Activated CD4-positive, alpha-beta T cell treated with anti-CD3 and anti-CD28 coated beads, Interleukin-10, Interleukin-2, amounts not matched to agents 100 ng/mL and 50 ng/mL, durations not matched to agents 16 hours and 8 hours (primary cell): ENCODE results near the gene STXBP5.

Experiments used
- DNase-seq: peaks from one replicate; pipeline ENCODE4 v3.0.0-alpha.2; 2020

The STXBP5 gene

DNA sequence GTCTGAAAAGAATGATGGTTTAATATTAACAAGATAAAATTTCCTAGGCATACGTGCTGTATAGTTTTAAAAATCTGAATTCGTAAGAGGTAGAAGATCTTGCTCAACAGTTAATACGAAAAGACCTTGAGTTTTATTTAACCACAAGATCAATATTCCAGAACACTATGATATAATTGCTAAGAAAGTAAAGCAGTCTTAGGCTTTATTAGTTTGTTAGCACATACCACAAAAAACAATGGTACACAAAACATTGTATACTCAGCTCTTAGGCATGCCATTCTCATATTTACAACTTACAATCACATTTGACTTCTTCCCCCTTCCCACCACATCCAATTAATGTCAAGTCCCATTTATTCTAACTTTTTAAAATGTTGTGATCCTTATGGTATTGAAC, 24.4 kb upstream of the STXBP5 start:
- no peak for DNase-seq

GRCh38 chr6:147180926-147181325, 23.3 kb upstream of the STXBP5 start:
- no peak for DNase-seq

DNA sequence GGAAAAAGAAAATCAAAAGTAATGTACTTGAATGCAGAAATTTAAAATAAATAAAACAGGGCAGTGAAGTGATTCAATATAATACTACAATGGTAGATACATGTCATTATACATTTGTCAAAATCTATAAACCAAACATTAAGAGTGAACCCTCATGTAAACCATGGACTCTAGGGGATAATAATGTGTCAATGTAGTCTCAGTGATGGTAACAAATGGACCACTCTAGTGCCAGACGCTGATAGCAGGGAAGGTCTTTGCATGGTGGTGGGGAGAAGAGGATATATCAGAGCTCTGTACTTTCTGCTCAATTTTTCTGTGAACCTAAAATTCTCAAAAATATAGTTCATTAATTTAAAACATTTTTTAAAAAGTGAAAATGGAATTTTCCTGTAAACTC, 19.8 kb upstream of the STXBP5 start:
- no peak for DNase-seq

DNA sequence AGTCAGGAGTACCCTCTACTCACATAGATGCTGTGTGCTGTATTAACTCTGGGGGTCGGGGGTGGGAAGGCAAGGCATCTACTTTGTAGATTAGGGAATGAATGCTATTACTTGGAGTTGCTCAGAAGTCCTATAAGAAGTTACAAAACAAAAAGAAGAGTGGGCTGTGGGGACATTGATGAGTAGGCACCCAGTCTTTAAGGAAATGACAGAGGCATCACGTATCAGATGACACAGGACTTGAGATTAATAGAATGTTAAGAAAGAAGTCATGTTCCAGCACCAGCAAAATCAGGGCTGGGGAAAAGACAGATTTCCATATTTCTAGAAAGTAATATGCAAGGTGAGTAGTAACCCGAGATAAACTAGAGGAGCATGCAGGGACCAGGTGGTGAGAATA, 19.0 kb upstream of the STXBP5 start:
- no peak for DNase-seq

- no peak for DNase-seq
Measured at GRCh38 chr6:147190556-147190955, 13.7 kb upstream of the STXBP5 start.

DNA sequence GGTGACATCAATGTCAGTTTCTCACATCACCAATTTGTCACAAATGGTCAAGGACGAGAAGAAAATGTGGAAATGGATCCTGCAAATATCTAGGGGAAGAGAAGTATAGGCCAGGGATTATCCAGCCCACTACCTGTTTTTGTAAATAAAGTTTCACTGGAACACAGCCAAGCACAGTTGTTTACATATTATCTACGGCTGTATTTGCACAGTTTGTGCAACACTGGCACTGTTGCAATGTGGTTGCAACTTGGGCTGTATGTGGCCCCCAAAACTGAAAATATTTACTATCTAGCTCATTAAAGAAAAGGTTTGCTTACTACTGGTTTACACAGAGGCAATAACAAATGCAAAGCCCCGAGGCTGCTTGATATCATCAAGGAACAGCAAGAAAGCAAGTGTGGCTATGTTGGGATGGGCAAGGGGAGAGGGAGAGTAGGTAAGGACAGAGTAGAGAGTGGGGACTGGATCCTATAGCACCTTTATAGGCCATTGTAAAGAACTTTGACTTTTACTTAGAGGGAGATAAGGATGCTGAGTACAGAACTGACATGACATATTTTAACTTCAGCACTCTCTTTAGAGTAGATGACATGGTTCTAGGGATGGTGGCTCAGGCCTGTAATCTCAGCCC, 11.8 kb upstream of the STXBP5 start:
- DNase-seq, result no peak

- peak; percentile 51 for DNase-seq
Measured at GRCh38 chr6:147194652-147195411, 9.4 kb upstream of the STXBP5 start.

GRCh38 chr6:147195510-147195909, 8.7 kb upstream of the STXBP5 start:
- DNase-seq, result peak; percentile 22

DNA sequence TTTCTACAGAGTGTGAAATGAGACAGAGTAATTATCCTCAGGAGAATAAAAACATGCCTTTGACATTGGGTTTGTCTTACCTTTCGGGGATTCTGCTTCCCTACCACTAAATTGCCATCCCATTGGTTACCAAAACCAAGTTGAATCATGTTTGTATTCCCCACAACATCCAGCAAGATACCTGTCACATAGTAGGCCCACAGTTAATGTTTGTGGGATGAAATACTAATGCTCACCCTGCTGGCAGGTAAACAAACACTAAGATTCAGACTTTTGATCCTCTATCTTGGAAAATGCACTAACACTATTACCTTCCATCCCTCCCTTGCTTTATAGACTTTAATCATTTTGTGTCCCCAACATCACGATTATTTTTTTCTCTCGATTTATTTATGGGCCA, 8.2 kb upstream of the STXBP5 start:
- no peak for DNase-seq

GRCh38 chr6:147200711-147201110, 3.5 kb upstream of the STXBP5 start:
- DNase-seq, result no peak

DNA sequence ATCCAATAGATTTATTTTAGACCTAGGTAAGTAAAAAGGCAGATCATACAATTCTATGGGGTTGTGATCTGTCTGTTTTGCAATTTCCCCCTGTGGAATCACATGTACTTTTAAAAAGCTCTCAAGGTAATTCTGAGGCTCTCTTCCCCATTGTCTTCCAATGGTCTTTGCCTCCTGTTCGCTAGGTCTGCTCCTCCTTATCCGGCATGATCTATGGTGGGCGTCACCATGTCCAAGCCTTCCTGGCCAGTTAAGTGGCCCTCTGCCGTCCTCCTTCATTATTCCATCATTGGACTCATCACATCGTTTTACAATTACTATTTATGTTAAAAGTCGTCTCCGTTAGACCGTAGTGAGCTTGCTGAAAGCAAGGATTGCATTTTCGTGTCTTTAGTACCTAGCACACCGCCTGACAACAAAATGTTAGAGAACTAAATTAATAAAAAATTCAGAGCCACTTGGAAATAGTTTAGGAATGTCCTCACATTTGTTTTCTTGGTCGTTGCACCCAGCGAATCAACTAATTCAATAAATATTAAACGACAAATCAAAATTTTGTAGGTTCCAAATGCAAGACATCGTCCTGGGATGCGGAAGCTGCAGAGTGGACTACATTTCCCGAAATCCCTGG, 2.2 kb upstream of the STXBP5 start:
- peak; percentile 47 for DNase-seq

DNA sequence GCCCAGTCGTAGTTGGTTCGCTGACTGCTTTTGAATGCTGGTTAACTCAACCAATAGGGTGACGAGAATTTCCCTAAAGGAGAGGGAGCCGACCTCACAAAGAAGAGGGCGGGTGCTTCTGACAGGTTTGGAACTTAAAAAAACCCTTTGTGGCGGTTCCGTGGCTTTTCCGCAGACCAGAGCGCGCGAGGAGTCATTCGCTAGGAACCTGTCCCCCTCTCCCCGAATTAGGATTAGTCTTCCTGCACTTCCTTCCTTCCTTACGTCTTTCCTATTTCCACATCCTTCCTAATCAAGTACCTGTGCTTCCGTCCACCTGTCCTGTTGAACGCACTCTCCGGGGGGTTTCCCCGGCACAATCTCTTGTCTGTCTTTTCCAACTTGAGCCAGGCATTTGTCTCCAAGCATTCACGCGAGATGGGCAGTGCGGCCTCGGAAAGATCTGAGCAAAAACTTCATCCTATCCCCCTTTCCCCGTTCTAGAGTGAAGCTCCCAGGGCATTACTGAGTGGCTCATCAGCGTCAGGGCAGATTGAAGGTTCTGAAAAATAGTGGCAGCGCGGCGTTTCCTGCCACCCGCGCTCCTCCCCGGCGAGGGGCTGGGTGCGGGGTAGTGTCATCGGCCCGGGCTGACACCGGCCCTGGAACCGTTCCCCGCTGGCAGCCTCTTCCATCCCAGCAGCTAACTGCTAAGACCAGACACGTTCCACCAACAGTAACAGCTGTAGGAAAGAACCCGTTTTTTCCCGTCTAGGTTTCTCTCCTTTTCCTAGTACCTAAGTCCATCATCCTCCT, 1.5 kb upstream of the STXBP5 start:
- peak; percentile 95 for DNase-seq

GRCh38 chr6:147203311-147204059, 732 bp upstream of the STXBP5 start:
- peak; percentile 76 for DNase-seq

DNA sequence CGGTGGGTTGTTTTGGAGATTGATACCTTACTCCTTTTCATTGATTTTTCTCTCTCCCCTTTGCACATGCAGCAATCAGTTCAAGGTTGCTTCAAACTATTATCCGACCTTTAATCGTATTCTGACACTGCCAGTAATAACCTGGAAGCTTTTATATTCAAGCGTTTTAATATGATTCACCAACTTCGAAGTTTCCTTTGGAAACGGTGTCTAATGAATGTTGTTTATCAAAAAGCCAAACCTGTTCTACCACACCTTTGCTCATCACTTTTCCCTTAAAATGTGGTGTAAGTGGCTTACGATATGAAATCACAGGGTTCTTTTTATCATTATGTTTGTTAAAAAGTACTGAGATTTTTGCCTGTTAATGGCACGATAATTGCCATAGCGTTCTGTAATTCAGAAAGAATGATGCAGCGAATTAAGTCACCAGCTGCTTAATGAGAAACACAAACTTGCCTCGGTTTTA, 660 bp downstream of the STXBP5 start:
- DNase-seq, result no peak

GRCh38 chr6:147205690-147206600, 1.7 kb downstream of the STXBP5 start:
- DNase-seq, result no peak

DNA sequence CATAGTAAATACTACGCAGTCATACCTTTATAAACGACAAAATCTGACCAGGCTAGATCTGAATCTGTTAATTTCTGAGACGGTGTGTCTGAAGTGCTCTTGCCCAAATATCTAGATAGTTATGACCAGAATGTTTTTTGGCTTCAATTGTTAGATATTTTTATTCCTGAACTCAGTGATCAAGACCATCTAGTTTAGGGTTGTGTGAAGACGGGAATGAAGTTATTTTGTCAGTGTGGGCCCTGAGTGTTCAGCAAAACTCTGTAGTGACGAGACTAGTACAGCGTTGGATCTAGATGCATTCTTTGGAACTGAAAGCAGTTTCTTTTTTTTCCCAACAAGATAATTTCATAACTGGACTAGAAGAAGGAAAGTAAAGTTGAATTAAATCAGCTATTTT, 3.1 kb downstream of the STXBP5 start:
- no peak for DNase-seq

- no peak for DNase-seq
Measured at GRCh38 chr6:147207837-147208754, 3.9 kb downstream of the STXBP5 start.

GRCh38 chr6:147209762-147210449, 5.7 kb downstream of the STXBP5 start:
- DNase-seq, result no peak

GRCh38 chr6:147211349-147211748, 7.1 kb downstream of the STXBP5 start:
- DNase-seq, result no peak

GRCh38 chr6:147211831-147212230, 7.6 kb downstream of the STXBP5 start:
- DNase-seq, result no peak
